HG03520 (cell line): ENCODE results near the gene ANKRD36C.
"Not testable (repeated sequence)": the region's sequence is repeated elsewhere in the genome, so short reads cannot be mapped to it uniquely, and the experiment has no call there.

Experiments used
- ATAC-seq: cut with Tn5 transposase; IDR thresholded peaks from one replicate; pipeline ENCODE4 v1.9.1; 2021; ENCODE audit warnings: mild to moderate bottlenecking, moderate library complexity; ENCODE audit not compliant: unreplicated experiment

ANKRD36C gene

GRCh38 chr2:95991351-95992094 lies at the start of gene ANKRD36C:
TSS of gene ANKRD36C (minus strand) at chr2:95991824. CDS start at chr2:95991708, 116 bp downstream.
- ATAC-seq: peak; percentile 89

DNA sequence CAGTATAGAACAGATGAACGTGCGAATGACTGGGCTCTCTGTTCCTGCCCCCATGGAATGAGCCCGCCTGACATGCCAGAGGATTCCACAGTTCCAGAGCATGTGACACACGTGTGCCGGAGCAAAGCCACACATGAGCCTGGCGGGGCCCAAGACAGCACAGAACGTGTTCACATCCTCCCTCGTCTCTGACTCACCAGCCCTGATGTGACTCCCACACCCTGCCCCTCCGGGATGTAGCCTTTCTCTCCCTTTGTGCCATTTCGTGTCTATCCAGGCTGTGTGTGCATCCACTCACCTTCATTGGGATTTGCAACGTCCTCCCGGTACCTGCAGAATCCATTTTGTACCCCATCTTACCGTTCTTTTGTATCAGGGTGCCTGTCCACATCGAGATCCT lies 43.9 kb upstream of the ANKRD36C start:
- not testable (repeated sequence) for ATAC-seq

DNA sequence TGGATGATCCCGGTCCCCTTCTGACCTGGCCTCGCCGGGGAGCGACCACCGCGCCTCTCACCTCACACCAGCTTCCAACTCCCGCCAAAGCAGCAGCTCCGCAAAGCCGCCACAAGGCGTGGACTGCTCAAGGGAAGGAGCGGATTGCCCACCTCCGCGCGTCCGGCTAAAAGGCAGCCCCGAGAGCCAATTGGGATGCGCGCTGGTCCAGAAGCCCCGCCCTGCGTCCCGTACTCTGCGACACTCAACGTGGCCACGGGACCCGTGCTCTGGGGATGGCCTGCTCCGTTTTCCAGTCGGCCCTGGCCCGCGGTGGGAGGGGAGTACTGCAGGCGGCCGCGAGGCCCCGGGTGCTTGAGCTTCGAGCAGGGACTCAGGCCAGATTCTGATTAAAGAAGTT lies 43.2 kb upstream of the ANKRD36C start, which contains the start of gene GPAT2:
Gene GPAT2 (minus strand): TSS at position 125 of the 400 bp plus-strand sequence. CDS start 2,557 bp downstream, outside the sequence.
- ATAC-seq: not testable (repeated sequence)

GRCh38 chr2:96033997-96034396 lies 42.4 kb upstream of the ANKRD36C start:
- not testable (repeated sequence) for ATAC-seq

GRCh38 chr2:96027725-96028325 lies 36.2 kb upstream of the ANKRD36C start:
- not testable (repeated sequence) for ATAC-seq

DNA sequence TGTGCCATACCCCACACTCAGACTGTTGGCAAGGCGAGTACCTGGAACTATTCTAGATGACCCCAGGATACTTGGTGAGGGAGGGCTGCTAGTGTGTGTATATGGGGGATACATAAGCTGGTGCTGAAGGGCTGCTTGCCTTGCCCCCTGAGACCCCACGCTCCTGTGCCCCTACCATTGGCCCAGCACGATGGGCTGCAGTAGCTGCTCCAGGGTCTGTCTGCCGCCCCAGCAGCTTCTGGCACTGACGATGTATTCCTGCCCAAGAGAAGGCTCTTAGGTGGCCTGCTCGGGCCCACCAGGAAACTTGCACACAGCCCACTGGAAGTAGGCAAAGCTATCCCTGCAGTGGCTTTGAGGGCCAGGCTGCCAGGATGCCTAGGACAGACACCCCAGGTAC lies 34.1 kb upstream of the ANKRD36C start:
- ATAC-seq: not testable (repeated sequence)

GRCh38 chr2:96025194-96025492 lies 33.5 kb upstream of the ANKRD36C start:
- no peak for ATAC-seq

GRCh38 chr2:96024336-96025193 lies 32.9 kb upstream of the ANKRD36C start:
- ATAC-seq: no peak

GRCh38 chr2:96023701-96024100 lies 32.1 kb upstream of the ANKRD36C start:
- not testable (repeated sequence) for ATAC-seq

DNA sequence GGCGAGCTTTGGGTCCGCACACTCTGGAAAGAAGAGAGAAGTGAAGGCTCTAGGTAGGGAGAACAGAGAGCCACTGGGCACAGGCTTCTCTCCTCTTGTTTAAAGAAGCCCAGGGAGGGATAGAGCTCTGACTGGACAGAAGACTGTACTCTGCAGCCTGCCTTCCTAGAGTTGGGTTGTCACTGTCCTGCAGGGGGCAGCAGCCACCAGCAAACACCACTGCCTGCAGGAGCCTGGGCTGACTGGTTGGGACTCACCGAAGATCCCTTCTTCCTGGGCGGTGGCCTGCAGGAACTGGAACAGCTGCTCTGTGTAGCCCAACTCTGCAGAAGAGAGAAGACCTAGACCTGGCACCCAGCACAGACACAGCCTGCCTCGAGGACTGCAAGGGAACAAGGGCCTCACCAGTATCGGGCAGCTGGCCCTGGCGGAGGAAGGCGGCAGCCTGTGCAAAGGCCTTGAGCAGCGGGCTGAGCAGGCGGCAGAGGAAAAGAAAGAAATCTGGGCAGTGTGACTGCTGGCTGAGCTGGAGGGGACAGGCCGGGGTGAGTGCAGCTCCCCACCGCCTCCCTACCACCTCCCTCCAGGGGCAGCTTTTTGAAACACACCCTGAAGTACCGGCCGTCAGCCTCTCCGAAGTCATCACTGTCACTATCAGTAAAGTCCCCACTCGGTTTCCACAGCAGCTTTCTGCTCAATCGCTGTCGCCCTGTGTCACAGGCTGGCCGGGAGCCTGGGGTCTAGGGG lies 31.2 kb upstream of the ANKRD36C start:
- peak; percentile 75 for ATAC-seq

DNA sequence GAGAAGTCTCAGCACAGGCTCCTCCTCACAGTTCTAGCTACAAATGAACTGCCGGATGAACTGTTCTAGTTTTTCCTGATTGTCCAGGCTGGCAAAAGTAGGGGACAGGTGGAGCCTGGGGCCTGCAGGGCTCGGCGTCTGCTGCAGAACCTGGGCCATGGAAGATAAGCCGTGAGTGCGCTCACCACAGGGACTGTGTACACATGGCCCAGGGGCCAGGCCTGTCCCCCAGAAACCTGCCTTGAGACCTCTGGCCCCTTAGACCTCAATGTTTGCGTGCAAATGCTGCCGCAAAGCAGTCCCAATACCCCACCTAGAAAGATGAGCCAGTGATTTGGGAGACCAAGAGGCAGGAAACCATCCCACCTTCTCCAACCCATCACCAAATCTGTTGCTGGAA lies 30.5 kb upstream of the ANKRD36C start:
- ATAC-seq: not testable (repeated sequence)

- not testable (repeated sequence) for ATAC-seq
These were observed 29.5 kb upstream of the ANKRD36C start for GRCh38 chr2:96021142-96021541.

- ATAC-seq: not testable (repeated sequence)
These were observed 28.4 kb upstream of the ANKRD36C start for GRCh38 chr2:96019909-96020590.

- ATAC-seq: not testable (repeated sequence)
These were observed 24.7 kb upstream of the ANKRD36C start for GRCh38 chr2:96016321-96016720.

- ATAC-seq: not testable (repeated sequence)
These were observed 21.2 kb upstream of the ANKRD36C start for GRCh38 chr2:96012792-96013264.

- ATAC-seq: not testable (repeated sequence)
These were observed 20.6 kb upstream of the ANKRD36C start for GRCh38 chr2:96012086-96012791.

DNA sequence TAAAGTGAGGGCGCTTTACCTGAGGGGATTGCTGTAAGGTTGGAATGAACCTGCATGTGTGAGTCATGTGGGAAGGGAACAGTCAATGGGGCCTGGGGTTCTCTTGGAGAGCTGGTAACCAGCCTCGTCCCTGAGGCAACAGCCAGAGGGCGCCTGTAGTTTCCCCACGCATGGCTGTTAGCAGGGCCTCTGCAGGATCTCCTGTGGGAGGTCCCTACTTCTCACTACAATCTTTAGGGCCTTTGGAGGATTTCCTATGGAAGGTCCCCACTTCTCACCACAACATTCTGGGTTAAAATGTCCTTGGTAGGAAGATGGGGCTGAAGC lies 19.5 kb upstream of the ANKRD36C start:
- ATAC-seq: peak; percentile 9

GRCh38 chr2:96010320-96011128 lies 18.9 kb upstream of the ANKRD36C start:
- ATAC-seq: peak; percentile 97

GRCh38 chr2:96009833-96010232 lies 18.2 kb upstream of the ANKRD36C start:
- ATAC-seq: not testable (repeated sequence)
